ENCODE measurements around the gene MAGEB6.

DNA sequence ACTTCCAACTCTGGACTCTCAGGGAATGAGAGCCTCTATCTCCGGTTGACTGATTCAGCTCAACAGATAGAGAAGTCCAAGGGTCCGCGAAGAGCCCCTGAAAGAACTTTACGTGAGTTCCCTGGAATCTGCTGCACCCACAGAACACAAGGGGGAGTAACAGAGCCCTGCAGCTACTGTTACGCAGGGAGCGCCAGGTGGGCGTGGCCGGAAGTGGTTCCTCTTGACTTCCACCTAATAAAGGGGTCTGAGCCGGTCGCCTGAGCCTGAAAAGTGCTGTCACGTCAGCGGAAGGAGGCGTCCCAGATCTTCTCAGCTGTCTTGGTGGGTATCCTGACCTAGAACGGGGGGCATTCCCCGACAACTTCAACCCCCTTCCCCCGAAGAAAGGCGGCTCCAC lies at the start of gene MAGEB6:
- TF ChIP-seq, protein P1, sequence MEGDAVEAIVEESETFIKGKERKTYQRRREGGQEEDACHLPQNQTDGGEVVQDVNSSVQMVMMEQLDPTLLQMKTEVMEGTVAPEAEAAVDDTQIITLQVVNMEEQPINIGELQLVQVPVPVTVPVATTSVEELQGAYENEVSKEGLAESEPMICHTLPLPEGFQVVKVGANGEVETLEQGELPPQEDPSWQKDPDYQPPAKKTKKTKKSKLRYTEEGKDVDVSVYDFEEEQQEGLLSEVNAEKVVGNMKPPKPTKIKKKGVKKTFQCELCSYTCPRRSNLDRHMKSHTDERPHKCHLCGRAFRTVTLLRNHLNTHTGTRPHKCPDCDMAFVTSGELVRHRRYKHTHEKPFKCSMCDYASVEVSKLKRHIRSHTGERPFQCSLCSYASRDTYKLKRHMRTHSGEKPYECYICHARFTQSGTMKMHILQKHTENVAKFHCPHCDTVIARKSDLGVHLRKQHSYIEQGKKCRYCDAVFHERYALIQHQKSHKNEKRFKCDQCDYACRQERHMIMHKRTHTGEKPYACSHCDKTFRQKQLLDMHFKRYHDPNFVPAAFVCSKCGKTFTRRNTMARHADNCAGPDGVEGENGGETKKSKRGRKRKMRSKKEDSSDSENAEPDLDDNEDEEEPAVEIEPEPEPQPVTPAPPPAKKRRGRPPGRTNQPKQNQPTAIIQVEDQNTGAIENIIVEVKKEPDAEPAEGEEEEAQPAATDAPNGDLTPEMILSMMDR (conservative IDR thresholded peaks at IDR 0.05 in 1 of 2, IDR thresholded peaks at IDR 0.05 in 1 of 2; ENCODE audit: extremely low read depth in 1 of 2, insufficient read depth in 1 of 2, low read depth in 1 of 2, low read length in 2 of 2) = no peak
- no peak for TF ChIP-seq EZH2 (IDR thresholded peaks at IDR 0.05; ENCODE audit: borderline replicate concordance, low read length)

Data from mammary epithelial cell (primary cell).